Activated CD8-positive, alpha-beta T cell treated with anti-CD3 and anti-CD28 coated beads for 36 hours (primary cell): ENCODE results near the gene BNC2. TPM values are rescaled to one million over a fixed set of nuclear protein-coding genes. Genes with fewer than 3 reads are reported as not detected.

Source experiments
- ATAC-seq: fragments of 200-7000 bp; cut with Tn5 transposase; one replicate; pipeline ENCODE4 v1.10.0; 2021; ENCODE audit warnings: mild to moderate bottlenecking, moderate library complexity
- CTCF ChIA-PET: fragments of 350-600 bp; sonication (Branson Sonifier 250); formaldehyde crosslinking; loops from one replicate; lab custom pipeline; 2021; ENCODE audit warnings: antibody characterized with exemption; lab: Charles Lee
- POLR2A ChIA-PET: fragments of 350-600 bp; sonication (Branson Sonifier 250); formaldehyde crosslinking; loops from one replicate; lab custom pipeline; 2021; ENCODE audit warnings: antibody characterized with exemption; lab: Charles Lee
- DNase-seq: peaks from one replicate; pipeline ENCODE4 v3.0.0-alpha.2; 2020
- H3K27ac Mint-ChIP-seq: one replicate; pipeline ENCODE4 v1.8.0; 2021; ENCODE audit warnings: mild to moderate bottlenecking, mixed read lengths
- H3K27me3 Mint-ChIP-seq: one replicate; pipeline ENCODE4 v1.8.0; 2021; ENCODE audit warnings: mixed read lengths
- H3K36me3 Mint-ChIP-seq: one replicate; pipeline ENCODE4 v1.8.0; 2021; ENCODE audit warnings: low read depth, mixed read lengths
- H3K4me1 Mint-ChIP-seq: one replicate; pipeline ENCODE4 v1.8.0; 2021; ENCODE audit warnings: low read depth, mixed read lengths
- H3K4me3 Mint-ChIP-seq: one replicate; pipeline ENCODE4 v1.8.0; 2021; ENCODE audit warnings: mild to moderate bottlenecking, moderate library complexity, mixed read lengths
- H3K9me3 Mint-ChIP-seq: one replicate; pipeline ENCODE4 v1.8.0; 2021; ENCODE audit warnings: mixed read lengths
- CTCF ChIP-seq: fragments of 200-600 bp; IDR thresholded peaks from one replicate; pipeline ENCODE4 v1.8.0; 2022; ENCODE audit warnings: antibody characterized with exemption, mild to moderate bottlenecking
- intact Hi-C: fragments of 100-400 bp; cut with micrococcal nuclease; formaldehyde crosslinking; loops from one replicate; pipeline ENCODE4 v1.10.0; 2022
- total RNA-seq, 2 experiments: library from RNA; stranded (reverse); gene quantifications; one replicate each; pipeline ENCODE4 v1.2.3, GENCODE V29; 2021

BNC2 gene
- total RNA-seq, 2 experiments from 2014 or later = not detected

DNA sequence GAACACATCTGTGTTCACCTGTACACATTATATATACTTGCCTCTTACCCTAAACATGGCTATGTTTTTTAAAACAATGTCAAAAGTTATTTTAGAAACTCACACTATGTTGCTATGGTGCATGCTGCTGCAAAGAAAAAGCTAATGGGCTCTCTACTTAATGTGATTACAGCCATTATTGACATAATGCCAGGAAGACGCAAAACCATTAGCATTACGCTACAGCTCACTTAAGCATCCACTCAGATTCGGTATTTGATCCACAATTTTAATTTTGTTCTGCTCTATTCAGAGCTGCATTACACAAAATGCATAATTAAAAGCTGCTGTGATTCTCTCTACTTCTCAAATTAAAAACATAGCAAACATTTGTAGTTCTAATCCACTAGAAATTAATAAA lies 395.2 kb downstream of the BNC2 start:
- no peak for DNase-seq
- intact Hi-C loops = no loop called here
- no peak for TF ChIP-seq CTCF
- H3K27ac Mint-ChIP-seq = no peak overlapping the region
- no peak for ATAC-seq
- no peaks in the 10 kb centered on the region for H3K27me3 Mint-ChIP-seq
- H3K4me1 Mint-ChIP-seq = no peaks in the 10 kb centered on the region
- CTCF ChIA-PET = no interaction called here
- H3K36me3 Mint-ChIP-seq = no peaks in the 10 kb centered on the region
- no peaks in the 10 kb centered on the region for H3K9me3 Mint-ChIP-seq
- POLR2A ChIA-PET = no interaction called here
- H3K4me3 Mint-ChIP-seq = no peak overlapping the region

- intact Hi-C loops = no loop called here
- POLR2A ChIA-PET = no interaction called here
Observed at GRCh38 chr9:16469184-16469583, 401.3 kb downstream of the BNC2 start.

GRCh38 chr9:16461851-16462250 lies 408.6 kb downstream of the BNC2 start:
- CTCF ChIA-PET = no interaction called here

More at GRCh38 chr9:16469184-16469583, 401.3 kb downstream of the BNC2 start:
- TF ChIP-seq CTCF = no peak
- CTCF ChIA-PET = no interaction called here
- Mint-ChIP-seq H3K36me3 (no peaks in the 10 kb centered on the region), H3K9me3 (peaks cover 2% of the 10 kb centered on the region), H3K27me3 (no peaks in the 10 kb centered on the region), H3K27ac (no peak overlapping the region), H3K4me1 (no peaks in the 10 kb centered on the region), H3K4me3 (no peak overlapping the region)
- DNase-seq (no peak), ATAC-seq (no peak)

DNA sequence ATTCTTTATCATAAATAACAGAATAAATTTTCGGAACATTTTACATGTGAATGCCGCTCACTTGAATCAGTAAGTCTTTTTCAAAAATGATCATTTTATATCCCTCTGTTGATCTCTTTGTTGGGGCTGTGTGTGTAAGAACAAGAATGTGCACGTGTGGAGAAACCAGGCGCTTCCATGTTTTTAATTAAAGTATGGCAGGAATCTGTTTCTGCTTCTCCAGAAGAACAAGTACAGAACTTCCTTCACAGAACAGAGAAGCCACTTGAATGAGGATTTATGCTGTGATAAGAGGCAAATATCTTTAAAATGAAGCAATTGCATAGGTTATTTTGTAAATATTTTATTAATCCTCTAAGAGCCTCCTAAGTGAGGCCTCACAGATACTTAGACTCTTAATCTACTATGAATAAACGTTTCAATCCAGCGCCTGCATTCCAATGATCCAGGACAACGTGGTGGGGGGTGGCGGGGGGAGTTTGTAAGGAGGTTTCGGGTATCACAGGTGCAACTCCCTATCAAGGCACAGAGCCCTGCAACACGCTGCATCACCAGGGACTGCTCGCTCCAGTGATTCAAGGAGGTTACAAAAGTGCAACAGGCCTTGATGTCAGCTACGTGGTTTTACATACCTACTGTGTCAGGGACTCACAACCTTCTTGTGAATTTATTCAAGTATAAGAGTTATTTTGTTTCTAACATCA lies 409.2 kb downstream of the BNC2 start:
- no peak for DNase-seq
- no peaks in the 10 kb centered on the region for H3K27me3 Mint-ChIP-seq
- no peaks in the 10 kb centered on the region for H3K4me1 Mint-ChIP-seq
- H3K4me3 Mint-ChIP-seq = no peak overlapping the region
- POLR2A ChIA-PET = no interaction called here
- no peak for ATAC-seq
- H3K36me3 Mint-ChIP-seq = no peaks in the 10 kb centered on the region
- TF ChIP-seq CTCF = no peak
- CTCF ChIA-PET = no interaction called here
- H3K9me3 Mint-ChIP-seq = peaks cover 2% of the 10 kb centered on the region
- intact Hi-C loops = no loop called here
- H3K27ac Mint-ChIP-seq = no peak overlapping the region

More at GRCh38 chr9:16461851-16462250, 408.6 kb downstream of the BNC2 start:
- Mint-ChIP-seq H3K4me3 (no peak overlapping the region), H3K9me3 (peaks cover 2% of the 10 kb centered on the region), H3K36me3 (no peaks in the 10 kb centered on the region), H3K27ac (no peak overlapping the region), H3K4me1 (no peaks in the 10 kb centered on the region), H3K27me3 (no peaks in the 10 kb centered on the region)
- POLR2A ChIA-PET = no interaction called here
- TF ChIP-seq CTCF = no peak
- DNase-seq (no peak), ATAC-seq (no peak)
- intact Hi-C loops = no loop called here

GRCh38 chr9:16460696-16461095 lies 409.8 kb downstream of the BNC2 start:
- H3K27me3 Mint-ChIP-seq = no peaks in the 10 kb centered on the region
- no peak overlapping the region for H3K4me3 Mint-ChIP-seq
- ATAC-seq (no peak), DNase-seq (no peak)
- H3K36me3 Mint-ChIP-seq = no peaks in the 10 kb centered on the region
- no peak overlapping the region for H3K27ac Mint-ChIP-seq
- TF ChIP-seq CTCF = no peak
- ChIA-PET POLR2A (no interaction called here), CTCF (no interaction called here)
- H3K4me1 Mint-ChIP-seq = no peaks in the 10 kb centered on the region
- peaks cover 2% of the 10 kb centered on the region for H3K9me3 Mint-ChIP-seq
- intact Hi-C loops = no loop called here
